OCI-LY3 (cell line): ENCODE measurements around the gene MDGA2.

Experiments
- EZH2phosphoT487 ChIP-seq: fragments of 200-600 bp; shearing (Covaris generic); IDR thresholded peaks from 2 replicates; pipeline ENCODE4 v1.6.1; 2018; ENCODE audit warnings: antibody characterized with exemption, mixed run types, low read depth
- TF ChIP-seq, protein P1 (sequence below): fragments of 200-600, 300-600 bp; sonication (generic); IDR thresholded peaks from 2 replicates; pipeline ENCODE4 v1.5.1; 2014; ENCODE audit warnings: antibody characterized with exemption, low read length, low read depth

GRCh38 chr14:47442211-47442610 lies 233.2 kb downstream of the MDGA2 start:
- TF ChIP-seq, protein P1, sequence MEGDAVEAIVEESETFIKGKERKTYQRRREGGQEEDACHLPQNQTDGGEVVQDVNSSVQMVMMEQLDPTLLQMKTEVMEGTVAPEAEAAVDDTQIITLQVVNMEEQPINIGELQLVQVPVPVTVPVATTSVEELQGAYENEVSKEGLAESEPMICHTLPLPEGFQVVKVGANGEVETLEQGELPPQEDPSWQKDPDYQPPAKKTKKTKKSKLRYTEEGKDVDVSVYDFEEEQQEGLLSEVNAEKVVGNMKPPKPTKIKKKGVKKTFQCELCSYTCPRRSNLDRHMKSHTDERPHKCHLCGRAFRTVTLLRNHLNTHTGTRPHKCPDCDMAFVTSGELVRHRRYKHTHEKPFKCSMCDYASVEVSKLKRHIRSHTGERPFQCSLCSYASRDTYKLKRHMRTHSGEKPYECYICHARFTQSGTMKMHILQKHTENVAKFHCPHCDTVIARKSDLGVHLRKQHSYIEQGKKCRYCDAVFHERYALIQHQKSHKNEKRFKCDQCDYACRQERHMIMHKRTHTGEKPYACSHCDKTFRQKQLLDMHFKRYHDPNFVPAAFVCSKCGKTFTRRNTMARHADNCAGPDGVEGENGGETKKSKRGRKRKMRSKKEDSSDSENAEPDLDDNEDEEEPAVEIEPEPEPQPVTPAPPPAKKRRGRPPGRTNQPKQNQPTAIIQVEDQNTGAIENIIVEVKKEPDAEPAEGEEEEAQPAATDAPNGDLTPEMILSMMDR, result 0 out of 2 replicates have a peak, but pooled peaks have one; percentile 25
- no peak for TF ChIP-seq EZH2phosphoT487
